Kidney capillary endothelial cell (primary cell): ENCODE data around the gene CHST3.

ENCODE experiments used
- DNase-seq: peaks from one replicate; pipeline ENCODE4 v3.0.0-alpha.2; 2018; ENCODE audit warnings: low spot score

The CHST3 gene

GRCh38 chr10:71990706-71991269 is 26.6 kb downstream of the CHST3 start:
- no peak for DNase-seq

GRCh38 chr10:71995449-71995848 is 31.3 kb downstream of the CHST3 start:
- DNase-seq: no peak

- no peak for DNase-seq
These were observed 31.8 kb downstream of the CHST3 start for GRCh38 chr10:71995887-71996575.

GRCh38 chr10:71996592-71997371 is 32.6 kb downstream of the CHST3 start:
- no peak for DNase-seq

- no peak for DNase-seq
These were observed 34.1 kb downstream of the CHST3 start for GRCh38 chr10:71998119-71998839.

GRCh38 chr10:71998840-71999194 is 34.6 kb downstream of the CHST3 start:
- DNase-seq: no peak

GRCh38 chr10:71999360-72000072 is 35.3 kb downstream of the CHST3 start:
- DNase-seq: no peak

- DNase-seq: no peak
These were observed 36.2 kb downstream of the CHST3 start for GRCh38 chr10:72000073-72001032.

- DNase-seq: no peak
These were observed 36.8 kb downstream of the CHST3 start for GRCh38 chr10:72001033-72001395.

- DNase-seq: no peak
These were observed 38.4 kb downstream of the CHST3 start for GRCh38 chr10:72002354-72003295.

GRCh38 chr10:72006026-72006425 is 41.8 kb downstream of the CHST3 start:
- no peak for DNase-seq

GRCh38 chr10:72007246-72007892 is 43.2 kb downstream of the CHST3 start:
- DNase-seq: no peak

GRCh38 chr10:72008096-72008981 is 44.1 kb downstream of the CHST3 start:
- no peak for DNase-seq

GRCh38 chr10:72009051-72009424 is 44.8 kb downstream of the CHST3 start:
- peak; percentile 12 for DNase-seq

- peak; percentile 42 for DNase-seq
These were observed 45.4 kb downstream of the CHST3 start for GRCh38 chr10:72009425-72010081.

- no peak for DNase-seq
These were observed 46.2 kb downstream of the CHST3 start for GRCh38 chr10:72010234-72010973.

- no peak for DNase-seq
These were observed 46.8 kb downstream of the CHST3 start for GRCh38 chr10:72011016-72011415.
